Measurements from ENCODE around the gene PRKCE.

GRCh38 chr2:45778720-45779171, 127.3 kb downstream of the PRKCE start:
- TF ChIP-seq POLR2AphosphoS5 (IDR thresholded peaks at IDR 0.05; ENCODE audit: low read depth, low read length) (no peak), CTCF (IDR thresholded peaks at IDR 0.05) (peak; percentile 88), TCF7L2 (IDR thresholded peaks at IDR 0.05; ENCODE audit: low read depth, low read length) (no peak), SIN3A (IDR thresholded peaks at IDR 0.05; ENCODE audit: borderline replicate concordance, insufficient read depth, low read depth, low read length) (no peak)
- TF ChIP-seq, protein P1, sequence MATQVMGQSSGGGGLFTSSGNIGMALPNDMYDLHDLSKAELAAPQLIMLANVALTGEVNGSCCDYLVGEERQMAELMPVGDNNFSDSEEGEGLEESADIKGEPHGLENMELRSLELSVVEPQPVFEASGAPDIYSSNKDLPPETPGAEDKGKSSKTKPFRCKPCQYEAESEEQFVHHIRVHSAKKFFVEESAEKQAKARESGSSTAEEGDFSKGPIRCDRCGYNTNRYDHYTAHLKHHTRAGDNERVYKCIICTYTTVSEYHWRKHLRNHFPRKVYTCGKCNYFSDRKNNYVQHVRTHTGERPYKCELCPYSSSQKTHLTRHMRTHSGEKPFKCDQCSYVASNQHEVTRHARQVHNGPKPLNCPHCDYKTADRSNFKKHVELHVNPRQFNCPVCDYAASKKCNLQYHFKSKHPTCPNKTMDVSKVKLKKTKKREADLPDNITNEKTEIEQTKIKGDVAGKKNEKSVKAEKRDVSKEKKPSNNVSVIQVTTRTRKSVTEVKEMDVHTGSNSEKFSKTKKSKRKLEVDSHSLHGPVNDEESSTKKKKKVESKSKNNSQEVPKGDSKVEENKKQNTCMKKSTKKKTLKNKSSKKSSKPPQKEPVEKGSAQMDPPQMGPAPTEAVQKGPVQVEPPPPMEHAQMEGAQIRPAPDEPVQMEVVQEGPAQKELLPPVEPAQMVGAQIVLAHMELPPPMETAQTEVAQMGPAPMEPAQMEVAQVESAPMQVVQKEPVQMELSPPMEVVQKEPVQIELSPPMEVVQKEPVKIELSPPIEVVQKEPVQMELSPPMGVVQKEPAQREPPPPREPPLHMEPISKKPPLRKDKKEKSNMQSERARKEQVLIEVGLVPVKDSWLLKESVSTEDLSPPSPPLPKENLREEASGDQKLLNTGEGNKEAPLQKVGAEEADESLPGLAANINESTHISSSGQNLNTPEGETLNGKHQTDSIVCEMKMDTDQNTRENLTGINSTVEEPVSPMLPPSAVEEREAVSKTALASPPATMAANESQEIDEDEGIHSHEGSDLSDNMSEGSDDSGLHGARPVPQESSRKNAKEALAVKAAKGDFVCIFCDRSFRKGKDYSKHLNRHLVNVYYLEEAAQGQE (IDR thresholded peaks at IDR 0.05; ENCODE audit: insufficient read depth in 1 of 2, low read depth in 2 of 2, low read length in 1 of 2) = no peak
